Fibroblast of mammary gland (primary cell): ENCODE data around the gene USP2.
A peak's percentile ranks its signal among the peaks of the same experiment; 100 is the strongest.

ENCODE experiments used
- DNase-seq: peaks from one replicate; pipeline ENCODE4 v3.0.0-alpha.2; 2010; ENCODE audit warnings: low read depth
- H3K4me3 ChIP-seq: 2 replicates; pipeline ENCODE4 v1.5.1; 2011; ENCODE audit warnings: low read depth, mild to moderate bottlenecking, low read length, moderate library complexity; ENCODE audit not compliant: control insufficient read depth
- TF ChIP-seq, protein P1 (sequence below): conservative IDR thresholded peaks from 2 replicates; pipeline ENCODE4 v1.5.1; 2011; ENCODE audit warnings: low read depth, low read length, inconsistent platforms; ENCODE audit not compliant: control insufficient read depth, insufficient read depth

Gene USP2

DNA sequence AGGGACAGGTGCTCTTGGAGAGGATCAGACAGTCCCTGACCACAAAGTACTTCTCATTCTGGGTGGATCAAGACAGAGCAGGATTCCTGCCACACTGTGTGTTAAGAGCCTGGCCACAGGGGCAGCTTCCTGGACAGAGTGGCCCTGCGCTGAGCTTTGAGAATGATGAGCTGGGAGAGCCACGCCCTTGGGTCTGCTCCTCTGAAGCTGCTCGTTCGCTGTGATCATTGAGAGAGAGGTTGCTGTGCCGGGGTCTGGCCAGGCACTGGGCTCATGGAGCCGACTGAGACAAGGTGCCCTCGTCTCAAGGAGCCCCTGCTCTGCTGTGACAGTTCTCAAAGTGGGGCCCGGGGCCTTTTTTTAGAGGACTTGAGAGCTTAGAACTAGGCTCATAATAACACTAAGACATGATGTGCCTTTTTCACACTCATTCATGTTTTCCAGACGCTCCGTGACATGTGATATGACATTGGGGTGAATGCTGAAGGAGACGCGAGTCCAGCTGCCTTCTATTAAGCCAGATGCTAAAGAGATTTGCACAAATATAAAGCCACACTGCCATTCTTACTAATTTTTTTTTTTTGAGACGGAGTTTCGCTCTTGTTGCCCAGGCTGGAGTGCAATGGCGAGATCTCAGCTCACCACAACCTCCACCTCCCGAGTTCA, 33.4 kb downstream of the USP2 start:
- no peak overlapping the region for H3K4me3 ChIP-seq
- no peak for DNase-seq
- TF ChIP-seq, protein P1, sequence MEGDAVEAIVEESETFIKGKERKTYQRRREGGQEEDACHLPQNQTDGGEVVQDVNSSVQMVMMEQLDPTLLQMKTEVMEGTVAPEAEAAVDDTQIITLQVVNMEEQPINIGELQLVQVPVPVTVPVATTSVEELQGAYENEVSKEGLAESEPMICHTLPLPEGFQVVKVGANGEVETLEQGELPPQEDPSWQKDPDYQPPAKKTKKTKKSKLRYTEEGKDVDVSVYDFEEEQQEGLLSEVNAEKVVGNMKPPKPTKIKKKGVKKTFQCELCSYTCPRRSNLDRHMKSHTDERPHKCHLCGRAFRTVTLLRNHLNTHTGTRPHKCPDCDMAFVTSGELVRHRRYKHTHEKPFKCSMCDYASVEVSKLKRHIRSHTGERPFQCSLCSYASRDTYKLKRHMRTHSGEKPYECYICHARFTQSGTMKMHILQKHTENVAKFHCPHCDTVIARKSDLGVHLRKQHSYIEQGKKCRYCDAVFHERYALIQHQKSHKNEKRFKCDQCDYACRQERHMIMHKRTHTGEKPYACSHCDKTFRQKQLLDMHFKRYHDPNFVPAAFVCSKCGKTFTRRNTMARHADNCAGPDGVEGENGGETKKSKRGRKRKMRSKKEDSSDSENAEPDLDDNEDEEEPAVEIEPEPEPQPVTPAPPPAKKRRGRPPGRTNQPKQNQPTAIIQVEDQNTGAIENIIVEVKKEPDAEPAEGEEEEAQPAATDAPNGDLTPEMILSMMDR = no peak

DNA sequence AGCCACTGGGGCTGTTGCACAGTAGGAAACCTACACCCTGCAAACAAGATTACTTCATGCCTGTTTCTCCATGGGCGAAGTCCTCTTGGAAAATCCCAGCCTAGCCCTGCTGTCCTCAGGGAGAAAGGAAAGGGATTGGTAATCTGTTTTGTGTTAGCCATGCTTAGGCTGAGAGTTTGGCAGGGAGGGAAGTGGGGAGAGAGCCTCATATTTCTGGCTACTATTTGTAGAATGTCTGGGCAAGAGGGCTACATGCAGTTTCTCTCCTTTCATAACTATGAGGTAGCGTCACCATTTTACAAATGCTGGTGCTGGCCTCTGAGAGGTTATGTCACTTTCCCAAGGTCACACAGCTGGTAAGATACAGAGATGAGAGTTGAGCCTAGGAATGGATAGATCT, 34.2 kb downstream of the USP2 start:
- peak; percentile 69 for DNase-seq
- no peak overlapping the region for H3K4me3 ChIP-seq

GRCh38 chr11:119346605-119347004, 34.9 kb downstream of the USP2 start, which contains the start of gene MFRP:
MFRP (minus strand) TSS chr11:119346705; CDS start chr11:119346513, 192 bp downstream.
- H3K4me3 ChIP-seq = no peak within 1 kb of the TSS
- DNase-seq = no peak

More for the DNA sequence above, 34.2 kb downstream of the USP2 start:
- TF ChIP-seq, protein P1 = no peak

GRCh38 chr11:119345685-119346084, 35.8 kb downstream of the USP2 start:
- no peak overlapping the region for H3K4me3 ChIP-seq
- DNase-seq = no peak
- TF ChIP-seq, protein P1 = no peak

More at GRCh38 chr11:119346605-119347004, 34.9 kb downstream of the USP2 start, which contains the start of gene MFRP:
- TF ChIP-seq, protein P1 = no peak

- TF ChIP-seq, protein P1 = no peak
- DNase-seq = no peak
- no peak overlapping the region for H3K4me3 ChIP-seq
These were observed 37.0 kb downstream of the USP2 start for GRCh38 chr11:119344291-119345010.

DNA sequence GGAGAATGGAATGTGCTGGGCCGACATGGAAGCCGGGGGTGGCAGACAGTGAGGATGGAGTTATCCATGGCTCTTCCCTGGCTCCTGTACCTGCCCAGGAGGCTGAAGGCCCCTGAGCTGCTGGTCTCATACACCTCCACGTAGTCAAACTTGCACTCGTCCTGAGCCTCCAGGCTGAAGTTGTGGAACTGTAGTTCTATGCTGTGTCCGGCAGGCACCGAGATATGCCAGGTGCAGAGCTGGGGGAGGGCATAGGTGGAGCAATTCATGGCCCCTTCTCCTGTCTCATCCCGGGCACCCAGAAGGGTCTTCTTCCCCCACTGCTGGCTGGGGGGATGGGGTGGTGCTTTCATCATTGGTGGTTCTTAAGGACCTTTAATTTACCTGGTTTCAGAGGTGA, 37.8 kb downstream of the USP2 start:
- TF ChIP-seq, protein P1 = no peak

More for the DNA sequence above, 37.8 kb downstream of the USP2 start:
- H3K4me3 ChIP-seq = no peak overlapping the region
- no peak for DNase-seq
